GM12874 (cell line): ENCODE measurements around the gene DDX31.

ENCODE experiments used
- TF ChIP-seq, protein P1 (sequence below): IDR thresholded peaks from 2 replicates; pipeline ENCODE4 v1.5.1; 2011; ENCODE audit warnings: low read depth, mild to moderate bottlenecking, control low read depth, low read length, moderate library complexity; ENCODE audit not compliant: insufficient read depth

Gene DDX31

DNA sequence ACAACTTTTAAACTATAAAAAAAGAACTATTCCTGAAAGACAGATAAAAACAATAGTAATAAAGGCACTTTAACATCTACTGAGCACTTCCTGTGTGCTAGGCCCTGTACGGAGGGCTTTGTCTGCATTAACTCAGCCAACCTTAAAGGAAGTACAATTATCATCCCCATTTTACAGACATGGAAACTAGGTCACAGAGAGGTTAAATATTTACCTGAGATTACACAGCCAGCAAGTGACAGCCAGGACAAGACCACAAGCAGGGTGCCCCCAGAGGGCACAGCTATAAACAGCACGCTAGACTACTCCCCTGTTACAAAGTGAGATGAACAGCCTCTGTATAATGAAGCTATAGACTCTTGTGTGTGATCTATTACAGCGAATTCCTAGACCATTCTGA is 25.5 kb downstream of the DDX31 start:
- TF ChIP-seq, protein P1, sequence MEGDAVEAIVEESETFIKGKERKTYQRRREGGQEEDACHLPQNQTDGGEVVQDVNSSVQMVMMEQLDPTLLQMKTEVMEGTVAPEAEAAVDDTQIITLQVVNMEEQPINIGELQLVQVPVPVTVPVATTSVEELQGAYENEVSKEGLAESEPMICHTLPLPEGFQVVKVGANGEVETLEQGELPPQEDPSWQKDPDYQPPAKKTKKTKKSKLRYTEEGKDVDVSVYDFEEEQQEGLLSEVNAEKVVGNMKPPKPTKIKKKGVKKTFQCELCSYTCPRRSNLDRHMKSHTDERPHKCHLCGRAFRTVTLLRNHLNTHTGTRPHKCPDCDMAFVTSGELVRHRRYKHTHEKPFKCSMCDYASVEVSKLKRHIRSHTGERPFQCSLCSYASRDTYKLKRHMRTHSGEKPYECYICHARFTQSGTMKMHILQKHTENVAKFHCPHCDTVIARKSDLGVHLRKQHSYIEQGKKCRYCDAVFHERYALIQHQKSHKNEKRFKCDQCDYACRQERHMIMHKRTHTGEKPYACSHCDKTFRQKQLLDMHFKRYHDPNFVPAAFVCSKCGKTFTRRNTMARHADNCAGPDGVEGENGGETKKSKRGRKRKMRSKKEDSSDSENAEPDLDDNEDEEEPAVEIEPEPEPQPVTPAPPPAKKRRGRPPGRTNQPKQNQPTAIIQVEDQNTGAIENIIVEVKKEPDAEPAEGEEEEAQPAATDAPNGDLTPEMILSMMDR, result peak; percentile 59

DNA sequence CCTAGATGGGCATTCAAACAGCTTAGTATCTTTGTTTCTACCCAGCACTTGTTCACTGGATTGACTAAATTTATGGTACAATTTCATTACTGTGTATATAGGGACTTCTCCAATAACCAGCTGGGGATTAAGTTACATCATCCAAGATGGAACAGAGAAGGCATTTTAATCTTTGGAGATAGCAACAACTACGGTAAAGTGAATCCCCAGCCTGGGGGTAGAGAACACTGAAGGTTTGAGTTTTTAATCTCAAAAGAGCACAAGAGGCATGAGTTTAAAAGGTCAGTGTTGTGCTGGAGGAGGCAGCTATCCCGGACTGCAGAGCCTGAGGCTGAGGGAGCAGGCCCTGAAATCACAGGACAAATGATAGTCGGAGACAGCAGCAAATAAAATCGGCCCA is 28.6 kb downstream of the DDX31 start:
- TF ChIP-seq, protein P1, result no peak

DNA sequence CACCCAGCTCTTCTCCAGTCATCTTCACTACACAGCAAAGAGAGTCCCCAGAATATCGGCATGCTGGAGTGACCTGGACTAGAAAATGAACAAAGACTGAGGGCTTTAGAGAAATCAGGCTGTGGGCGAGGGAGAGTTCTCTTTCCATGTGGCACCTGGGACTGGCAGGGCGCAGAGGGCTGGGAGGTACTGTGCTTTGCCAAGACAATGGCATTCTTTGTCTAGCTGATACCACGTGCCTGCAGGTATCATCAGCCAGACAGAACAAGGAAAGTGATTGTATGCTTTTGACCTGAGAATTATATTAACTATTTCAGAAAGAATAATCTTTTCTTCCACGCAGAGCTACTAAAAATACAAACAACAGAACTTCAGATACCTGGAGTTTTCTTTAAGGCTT is 30.5 kb downstream of the DDX31 start:
- TF ChIP-seq, protein P1, result no peak

DNA sequence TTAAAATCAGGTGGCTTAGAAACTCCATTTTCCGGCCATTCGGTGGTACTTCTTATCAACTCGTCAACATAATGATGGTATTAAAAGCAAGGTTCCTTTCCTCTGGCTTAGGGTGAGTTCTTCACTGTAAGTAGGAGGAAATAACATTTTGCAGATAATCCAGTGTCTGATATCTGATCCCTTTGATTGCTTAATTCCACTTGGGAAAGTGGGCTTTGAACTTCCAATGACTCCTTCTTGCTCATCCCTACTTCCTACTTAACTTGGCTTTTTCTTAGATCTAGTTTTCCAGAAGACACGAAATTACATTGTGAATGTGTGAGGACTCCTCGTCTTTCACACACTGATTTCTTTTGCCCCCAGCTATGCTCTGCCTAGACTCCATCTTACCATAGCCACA is 31.5 kb downstream of the DDX31 start:
- TF ChIP-seq, protein P1, result no peak

DNA sequence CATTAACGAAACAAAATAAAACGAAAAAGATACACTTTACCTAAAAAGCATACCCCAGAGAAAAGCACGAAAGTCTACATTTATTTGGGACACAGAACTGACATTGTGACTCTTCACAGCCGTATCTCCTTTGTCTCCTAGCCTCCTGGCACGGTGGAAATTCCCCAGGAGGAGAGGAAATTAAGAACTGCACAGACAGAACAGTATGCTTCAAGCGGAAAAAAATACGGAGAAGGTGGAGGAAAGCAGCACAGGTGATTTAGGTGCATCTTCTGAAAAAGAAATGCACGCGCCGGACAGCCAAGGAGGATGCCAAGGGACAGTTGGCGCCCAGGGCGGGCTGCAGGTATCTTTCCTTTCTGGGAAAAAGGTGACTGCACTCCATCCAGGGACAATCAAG is 32.0 kb downstream of the DDX31 start:
- TF ChIP-seq, protein P1, result no peak

DNA sequence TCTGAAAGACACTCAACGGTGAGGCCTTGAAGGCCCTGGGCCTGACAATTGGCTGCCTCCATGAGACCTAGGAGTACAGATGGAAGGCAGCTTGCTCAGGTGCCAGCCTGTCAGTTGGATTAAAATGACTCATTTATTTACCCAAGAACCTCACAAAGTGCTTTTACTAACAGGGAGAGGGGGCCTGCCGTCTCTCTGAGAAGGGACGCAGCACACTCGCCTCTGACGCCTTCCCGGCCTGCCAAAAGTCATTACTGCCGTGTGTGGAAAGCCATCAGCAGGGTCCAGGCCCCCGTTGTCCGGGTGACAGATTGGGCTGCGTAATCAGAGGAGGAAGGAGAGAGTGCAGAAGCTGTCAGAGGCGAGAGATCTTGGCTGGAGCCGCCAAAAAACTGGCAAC is 32.4 kb downstream of the DDX31 start:
- TF ChIP-seq, protein P1, result no peak

DNA sequence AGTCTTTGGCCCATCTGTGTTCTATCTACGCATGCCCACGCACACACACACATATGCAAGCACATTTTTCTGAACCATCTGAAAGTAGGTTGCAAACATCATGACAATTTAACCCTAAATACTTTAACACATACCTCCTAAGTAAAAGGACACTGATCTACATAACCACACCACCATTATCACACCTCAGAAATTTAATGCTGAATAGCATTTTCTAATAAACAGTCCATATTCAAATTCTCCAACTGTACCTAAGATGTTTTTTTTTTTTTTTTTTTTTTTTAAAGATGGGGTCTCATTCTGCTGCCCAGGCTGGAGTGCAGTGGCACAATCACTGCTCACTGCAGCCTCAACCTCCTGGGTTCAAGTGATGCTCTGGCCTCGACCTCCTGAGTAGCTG is 35.5 kb downstream of the DDX31 start:
- TF ChIP-seq, protein P1, result no peak
